ENCODE measurements around the gene MYH16. TPM values are rescaled to one million over a fixed set of nuclear protein-coding genes. Genes with fewer than 3 reads are reported as not detected.

MYH16 gene
- total and polyA plus RNA-seq, 9 of the 15 experiments (the other 6 are each of a cell fraction or from before 2014, with no cell fraction given): 0.09 TPM; not detected in 8

DNA sequence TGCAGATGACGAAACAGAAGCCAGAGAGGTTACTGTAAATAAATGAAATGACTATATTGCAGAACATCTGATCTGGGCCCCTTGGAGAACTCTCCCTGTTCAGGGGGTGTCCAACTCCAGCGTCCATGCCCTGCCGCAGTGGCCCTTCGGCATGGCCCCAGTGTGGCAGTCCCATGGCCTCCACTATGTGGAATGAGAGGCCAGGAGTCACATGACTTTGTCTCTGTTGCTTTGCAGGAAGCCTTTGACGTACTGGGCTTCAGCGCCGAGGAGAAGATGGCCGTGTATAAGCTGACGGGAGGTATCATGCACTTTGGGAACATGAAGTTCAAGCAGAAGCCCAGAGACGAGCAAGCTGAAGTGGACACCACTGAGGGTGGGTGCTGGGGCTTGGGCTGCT lies 15.6 kb upstream of the MYH16 start (continued):
- TF ChIP-seq, protein P1, sequence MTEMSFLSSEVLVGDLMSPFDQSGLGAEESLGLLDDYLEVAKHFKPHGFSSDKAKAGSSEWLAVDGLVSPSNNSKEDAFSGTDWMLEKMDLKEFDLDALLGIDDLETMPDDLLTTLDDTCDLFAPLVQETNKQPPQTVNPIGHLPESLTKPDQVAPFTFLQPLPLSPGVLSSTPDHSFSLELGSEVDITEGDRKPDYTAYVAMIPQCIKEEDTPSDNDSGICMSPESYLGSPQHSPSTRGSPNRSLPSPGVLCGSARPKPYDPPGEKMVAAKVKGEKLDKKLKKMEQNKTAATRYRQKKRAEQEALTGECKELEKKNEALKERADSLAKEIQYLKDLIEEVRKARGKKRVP (CRISPR knock-in tag; IDR thresholded peaks at IDR 0.05): no peak
- TF ChIP-seq ZBTB11 (CRISPR knock-in tag; IDR thresholded peaks at IDR 0.05): no peak

DNA sequence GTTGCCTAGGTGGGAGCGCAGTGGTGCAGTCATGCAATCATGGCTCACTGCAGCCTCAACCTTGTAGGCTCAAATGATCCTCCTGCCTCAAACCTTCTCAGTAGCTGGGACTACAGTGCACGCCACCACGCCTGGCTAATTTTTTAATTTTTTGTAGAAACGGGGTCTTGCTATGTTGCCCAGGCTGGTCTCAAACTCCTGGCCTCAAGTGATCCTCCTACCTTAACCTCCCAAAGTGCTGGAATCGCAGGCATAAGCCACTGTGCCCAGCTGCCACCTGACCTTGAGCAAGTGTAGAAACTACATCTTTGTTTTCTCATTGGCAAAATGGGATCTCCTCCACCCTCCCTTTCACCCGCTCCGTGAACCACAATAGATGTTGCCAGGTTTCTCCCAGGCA lies 15.0 kb upstream of the MYH16 start:
- Histone ChIP-seq H3K9me3 (replicated peaks; ENCODE audit: control insufficient read depth, insufficient read depth, low read depth, low read length) (no peaks in the 10 kb centered on the region), H3K9ac (ENCODE audit: insufficient read depth in 1 of 2, low read depth in 2 of 2, low read length in 2 of 2) (no peak overlapping the region), H3K27ac (ENCODE audit: extremely low read depth, low read depth, low read length) (no peak overlapping the region), H3K4me2 (ENCODE audit: insufficient read depth, low read length) (no peak overlapping the region), H2AFZ (ENCODE audit: low read depth, low read length) (no peak overlapping the region), H4K20me1 (replicated peaks; ENCODE audit: control insufficient read depth, insufficient read depth, low read length) (no peaks in the 10 kb centered on the region), H3K36me3 (ENCODE audit: control insufficient read depth, insufficient read depth, low read length) (no peaks in the 10 kb centered on the region), H3K27me3 (ENCODE audit: control insufficient read depth in 2 of 2, insufficient read depth in 2 of 2, low read length in 2 of 2) (peaks cover 12 to 51% of the 10 kb centered on the region in 2 experiments), H3K9me1 (ENCODE audit: control insufficient read depth, insufficient read depth, low read length) (no peaks in the 10 kb centered on the region), H3K4me1 (replicated peaks in 1 of 2; ENCODE audit: control insufficient read depth in 2 of 2, insufficient read depth in 2 of 2, low read length in 2 of 2) (no peaks in the 10 kb centered on the region), H3K4me3 (no peak overlapping the region), H3K79me2 (ENCODE audit: control insufficient read depth, insufficient read depth, low read length) (no peaks in the 10 kb centered on the region)
- CTCF ChIA-PET (ENCODE audit: low intra/inter-chr PET ratio): no interaction called here
- in situ Hi-C loops (cut with MboI): no loop called here
- ATAC-seq: no peak
- TF ChIP-seq TCFL5 (CRISPR knock-in tag; conservative IDR thresholded peaks at IDR 0.05) (no peak), ZNF121 (CRISPR knock-in tag; conservative IDR thresholded peaks at IDR 0.05) (peak; percentile 54)
- no TSS peak for BruUV-seq (replicated peaks)
- intact Hi-C loops (cut with micrococcal nuclease): no loop called here
- no peak for FAIRE-seq
- POLR2A ChIA-PET: no interaction called here
- DNase-seq (ENCODE audit: extremely low read depth in 1 of 4, low spot score in 3 of 4): no peak
- 8% methylated on average over 7 of the region's 7 CpGs for WGBS (ENCODE audit: insufficient coverage, low coverage, missing lambda C conversion rate)

Data from K562 (cell line).